PFSK-1 (cell line): Measurements from ENCODE around the gene GSAP.

Experiments used
- POLR2AphosphoS5 ChIP-seq: IDR thresholded peaks from 2 replicates; pipeline ENCODE4 v1.6.1; 2012; ENCODE audit warnings: low read depth, mild to moderate bottlenecking, control low read depth, low read length, moderate library complexity
- REST ChIP-seq, 2 experiments: IDR thresholded peaks; 2 replicates each; pipeline versions ENCODE4 v1.6.1 to v1.8.0; 2011 to 2012; ENCODE audit warnings: low read depth in 2 of 2, low read length in 2 of 2, control low read depth in 1 of 2, inconsistent platforms in 1 of 2, mild to moderate bottlenecking in 1 of 2, moderate library complexity in 1 of 2; ENCODE audit not compliant: insufficient read depth in 1 of 2
- TAF1 ChIP-seq: IDR thresholded peaks from 2 replicates; pipeline ENCODE4 v1.6.1; 2012; ENCODE audit warnings: low read length, control low read depth, borderline replicate concordance; ENCODE audit not compliant: insufficient read depth

GRCh38 chr7:77284005-77284404, 132.1 kb downstream of the GSAP start:
- TF ChIP-seq TAF1: no peak
- no peak for TF ChIP-seq POLR2AphosphoS5
- no peak for TF ChIP-seq REST (IDR thresholded peaks at IDR 0.05; ENCODE audit: insufficient read depth in 1 of 2, low read depth in 2 of 2, low read length in 2 of 2)
